Tibial nerve (tissue), 4 donors: ENCODE results near the gene DENND1A.

ENCODE experiments used
- CTCF ChIP-seq, 5 experiments: fragments of 200-600 bp in 3 of 5; fragments of 450-650 bp in 2 of 5; sonication (generic) in 3 of 5; IDR thresholded peaks; one replicate each; pipeline ENCODE4 v1.5.1; 2016 to 2019; ENCODE audit warnings: antibody characterized with exemption in 5 of 5, mild to moderate bottlenecking in 3 of 5, moderate library complexity in 2 of 5
- EP300 ChIP-seq, 2 donors: sonication (generic); formaldehyde crosslinking; IDR thresholded peaks; one replicate each; pipeline ENCODE4 v1.6.1; 2017; ENCODE audit warnings: antibody characterized with exemption in 2 of 2, mild to moderate bottlenecking in 1 of 2
- POLR2A ChIP-seq, 2 donors: fragments of 450-650 bp; IDR thresholded peaks; one replicate each; pipeline ENCODE4 v1.6.1; 2017; ENCODE audit warnings: antibody characterized with exemption in 2 of 2, mild to moderate bottlenecking in 2 of 2, moderate library complexity in 2 of 2

- TF ChIP-seq POLR2A (IDR thresholded peaks at IDR 0.05) (no peak), CTCF (IDR thresholded peaks at IDR 0.05) (no peak), EP300 (IDR thresholded peaks at IDR 0.05) (peak in 1 of 2 donors; percentile 30)
These were observed 242.6 kb downstream of the DENND1A start for GRCh38 chr9:123687246-123687751.
